Measurements from ENCODE around the gene STK31. TPM values are rescaled to one million over a fixed set of nuclear protein-coding genes. Genes with fewer than 3 reads are reported as not detected.
"Not testable (repeated sequence)": the region's sequence is repeated elsewhere in the genome, so short reads cannot be mapped to it uniquely, and the experiment has no call there.

STK31 gene
- total and polyA plus RNA-seq, 11 donors, result 0.11 to 0.84 (median 0.20) TPM; not detected in 5

DNA sequence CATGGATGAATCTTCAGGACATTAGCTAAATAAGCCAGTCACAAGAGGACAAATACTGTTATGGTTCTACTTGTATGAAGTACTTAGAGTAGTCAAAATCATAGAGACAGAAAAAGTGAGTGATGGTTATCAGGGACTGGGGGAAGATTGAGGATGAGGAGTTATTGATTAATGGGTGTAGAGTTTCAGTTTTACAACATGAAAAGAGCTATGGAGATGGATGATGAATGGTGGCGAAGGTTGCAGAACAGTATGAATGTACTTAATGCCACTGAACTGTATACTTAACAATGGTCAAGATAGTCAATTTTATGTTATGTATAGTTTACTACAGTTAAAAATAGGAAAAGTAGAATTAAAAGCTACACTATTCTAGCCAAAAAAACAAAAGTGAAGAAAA, 7.8 kb downstream of the STK31 start:
- Histone ChIP-seq H3K4me3 (no peak overlapping the region), H3K9me3 (no peaks in the 10 kb centered on the region), H3K27me3 (no peaks in the 10 kb centered on the region), H3K27ac (no peak overlapping the region), H3K4me1 (no peaks in the 10 kb centered on the region), H3K36me3 (no peaks in the 10 kb centered on the region)
- TF ChIP-seq, protein P1, sequence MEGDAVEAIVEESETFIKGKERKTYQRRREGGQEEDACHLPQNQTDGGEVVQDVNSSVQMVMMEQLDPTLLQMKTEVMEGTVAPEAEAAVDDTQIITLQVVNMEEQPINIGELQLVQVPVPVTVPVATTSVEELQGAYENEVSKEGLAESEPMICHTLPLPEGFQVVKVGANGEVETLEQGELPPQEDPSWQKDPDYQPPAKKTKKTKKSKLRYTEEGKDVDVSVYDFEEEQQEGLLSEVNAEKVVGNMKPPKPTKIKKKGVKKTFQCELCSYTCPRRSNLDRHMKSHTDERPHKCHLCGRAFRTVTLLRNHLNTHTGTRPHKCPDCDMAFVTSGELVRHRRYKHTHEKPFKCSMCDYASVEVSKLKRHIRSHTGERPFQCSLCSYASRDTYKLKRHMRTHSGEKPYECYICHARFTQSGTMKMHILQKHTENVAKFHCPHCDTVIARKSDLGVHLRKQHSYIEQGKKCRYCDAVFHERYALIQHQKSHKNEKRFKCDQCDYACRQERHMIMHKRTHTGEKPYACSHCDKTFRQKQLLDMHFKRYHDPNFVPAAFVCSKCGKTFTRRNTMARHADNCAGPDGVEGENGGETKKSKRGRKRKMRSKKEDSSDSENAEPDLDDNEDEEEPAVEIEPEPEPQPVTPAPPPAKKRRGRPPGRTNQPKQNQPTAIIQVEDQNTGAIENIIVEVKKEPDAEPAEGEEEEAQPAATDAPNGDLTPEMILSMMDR (IDR thresholded peaks at IDR 0.05), result no peak
- no peak for TF ChIP-seq POLR2A (IDR thresholded peaks at IDR 0.05)
- WGBS, 4 donors, result 96 to 100% (median 98%) methylated on average over 1 of the region's 1 CpG
- DNase-seq (no peak), ATAC-seq (no peak)
- intact Hi-C loops (cut with DNase I), result loop anchor here in 2 of 10 donors (10.0 kb wide), 1 partner anchor 443 kb away; no protein-coding TSS in a partner anchor

- Histone ChIP-seq H3K9me3 (no peaks in the 10 kb centered on the region), H3K36me3 (no peaks in the 10 kb centered on the region), H3K4me3 (no peak overlapping the region), H3K27ac (no peak overlapping the region), H3K4me1 (no peaks in the 10 kb centered on the region), H3K27me3 (no peaks in the 10 kb centered on the region)
- TF ChIP-seq, protein P1 (IDR thresholded peaks at IDR 0.05), result no peak
- no peak for TF ChIP-seq POLR2A (IDR thresholded peaks at IDR 0.05)
- no peak for DNase-seq
- no peak for ATAC-seq
- intact Hi-C loops (cut with DNase I), result no loop called here
- WGBS, 4 donors, result 72 to 85% (median 81%) methylated on average over 4 of the region's 4 CpGs
Observed at GRCh38 chr7:23721456-23721855, 11.4 kb downstream of the STK31 start.

GRCh38 chr7:23722587-23723216, 12.7 kb downstream of the STK31 start:
- DNase-seq; H3K4me1 ChIP-seq; H3K9me3 ChIP-seq; intact Hi-C loops (cut with DNase I); H3K4me3 ChIP-seq; ATAC-seq; H3K36me3 ChIP-seq; H3K27ac ChIP-seq; H3K27me3 ChIP-seq: not testable (repeated sequence)
- 80 to 92% (median 87%) methylated on average over 21 of the region's 21 CpGs for WGBS, 4 donors

- intact Hi-C loops (cut with DNase I); H3K36me3 ChIP-seq; H3K9me3 ChIP-seq; DNase-seq; ATAC-seq; H3K27me3 ChIP-seq; H3K4me3 ChIP-seq; H3K4me1 ChIP-seq; H3K27ac ChIP-seq: not testable (repeated sequence)
- WGBS, 4 donors, result 66 to 80% (median 71%) methylated on average over 4 of the region's 4 CpGs
Observed at GRCh38 chr7:23724113-23724512, 14.1 kb downstream of the STK31 start.

DNA sequence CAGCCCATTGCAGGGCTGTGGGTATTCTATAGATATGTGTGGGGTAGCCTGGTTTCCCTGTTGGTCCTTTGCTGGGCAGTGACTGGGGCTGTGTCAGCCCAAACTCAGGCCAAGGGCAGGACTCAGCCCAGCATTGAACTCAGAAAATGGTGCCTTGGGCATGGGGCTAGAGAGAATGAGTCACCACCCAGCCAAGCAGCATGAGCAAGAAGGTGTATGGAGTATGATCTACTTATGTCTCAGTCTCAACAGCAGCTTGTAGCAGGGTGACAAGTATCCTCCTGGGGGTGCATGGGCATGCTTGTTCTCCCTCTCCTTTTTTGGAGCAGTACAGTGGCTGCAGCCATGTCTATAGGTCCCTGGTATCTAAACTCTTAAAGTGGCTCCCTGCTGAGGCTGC, 32.0 kb downstream of the STK31 start:
- no peaks in the 10 kb centered on the region for H3K27me3 ChIP-seq
- ATAC-seq (no peak), DNase-seq (no peak)
- TF ChIP-seq POLR2A (IDR thresholded peaks at IDR 0.05), result no peak
- TF ChIP-seq, protein P1 (IDR thresholded peaks at IDR 0.05), result no peak
- no peaks in the 10 kb centered on the region for H3K36me3 ChIP-seq
- no peak overlapping the region for H3K27ac ChIP-seq
- H3K9me3 ChIP-seq, result peaks cover 0 to 39% (median 26%) of the 10 kb centered on the region in 12 donors
- intact Hi-C loops (cut with DNase I), result no loop called here
- H3K4me1 ChIP-seq, result no peaks in the 10 kb centered on the region
- no peak overlapping the region for H3K4me3 ChIP-seq

All from heart left ventricle (tissue), 16 donors.